ENCODE results near the gene CTNNA2.

CTNNA2 gene

DNA sequence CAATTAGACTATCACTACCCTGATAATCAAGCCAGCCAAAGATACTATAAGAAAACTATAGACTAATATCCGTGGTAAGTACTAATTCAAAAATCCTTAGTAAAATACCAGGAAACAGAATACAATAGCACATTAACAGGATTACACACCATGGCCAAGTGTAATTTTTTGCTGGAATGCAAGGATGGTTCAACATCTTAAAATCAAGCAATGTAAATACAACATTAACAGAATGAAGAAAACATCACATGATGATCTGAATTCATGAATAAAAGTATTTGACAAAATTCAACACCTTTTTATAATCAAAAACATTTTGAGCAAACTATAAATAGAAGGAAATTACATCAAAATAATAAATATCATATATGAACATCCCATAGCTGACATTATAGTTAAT is 1142.4 kb downstream of the CTNNA2 start:
- TF ChIP-seq, protein P1, sequence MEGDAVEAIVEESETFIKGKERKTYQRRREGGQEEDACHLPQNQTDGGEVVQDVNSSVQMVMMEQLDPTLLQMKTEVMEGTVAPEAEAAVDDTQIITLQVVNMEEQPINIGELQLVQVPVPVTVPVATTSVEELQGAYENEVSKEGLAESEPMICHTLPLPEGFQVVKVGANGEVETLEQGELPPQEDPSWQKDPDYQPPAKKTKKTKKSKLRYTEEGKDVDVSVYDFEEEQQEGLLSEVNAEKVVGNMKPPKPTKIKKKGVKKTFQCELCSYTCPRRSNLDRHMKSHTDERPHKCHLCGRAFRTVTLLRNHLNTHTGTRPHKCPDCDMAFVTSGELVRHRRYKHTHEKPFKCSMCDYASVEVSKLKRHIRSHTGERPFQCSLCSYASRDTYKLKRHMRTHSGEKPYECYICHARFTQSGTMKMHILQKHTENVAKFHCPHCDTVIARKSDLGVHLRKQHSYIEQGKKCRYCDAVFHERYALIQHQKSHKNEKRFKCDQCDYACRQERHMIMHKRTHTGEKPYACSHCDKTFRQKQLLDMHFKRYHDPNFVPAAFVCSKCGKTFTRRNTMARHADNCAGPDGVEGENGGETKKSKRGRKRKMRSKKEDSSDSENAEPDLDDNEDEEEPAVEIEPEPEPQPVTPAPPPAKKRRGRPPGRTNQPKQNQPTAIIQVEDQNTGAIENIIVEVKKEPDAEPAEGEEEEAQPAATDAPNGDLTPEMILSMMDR (IDR thresholded peaks at IDR 0.05; ENCODE audit: low read depth, low read length): no peak
- Histone ChIP-seq H3K4me1 (no peaks in the 10 kb centered on the region), H3K9me3 (no peaks in the 10 kb centered on the region), H3K4me3 (ENCODE audit: low read depth, low read length) (no peak overlapping the region), H3K27me3 (no peaks in the 10 kb centered on the region), H3K36me3 (no peaks in the 10 kb centered on the region)
- no peak for DNase-seq

DNA sequence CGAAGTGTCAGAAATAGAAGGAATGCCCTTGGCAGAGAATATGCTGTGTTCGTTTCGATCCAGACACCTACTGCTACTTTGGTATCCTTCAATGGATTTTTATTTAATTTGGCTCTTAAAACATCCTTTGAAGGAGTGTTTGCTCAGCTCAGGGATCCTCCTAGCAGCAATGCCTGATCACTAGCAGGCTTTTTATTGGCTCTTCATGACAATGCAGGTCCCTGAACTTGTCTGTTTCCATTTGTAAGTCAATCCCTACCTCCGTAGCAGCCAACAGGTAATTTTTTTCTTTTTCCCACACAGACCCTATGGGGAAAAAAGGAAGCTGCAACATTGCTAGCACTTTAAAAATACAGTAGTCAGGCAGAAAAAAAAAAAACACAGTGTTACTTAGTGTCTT is 1157.9 kb downstream of the CTNNA2 start:
- Histone ChIP-seq H3K4me3 (ENCODE audit: low read depth, low read length) (no peak overlapping the region), H3K36me3 (no peaks in the 10 kb centered on the region), H3K4me1 (no peaks in the 10 kb centered on the region), H3K27me3 (no peaks in the 10 kb centered on the region), H3K9me3 (no peaks in the 10 kb centered on the region)
- TF ChIP-seq, protein P1 (IDR thresholded peaks at IDR 0.05; ENCODE audit: low read depth, low read length): no peak
- no peak for DNase-seq

- Histone ChIP-seq H3K9me3 (no peaks in the 10 kb centered on the region), H3K4me3 (ENCODE audit: low read depth, low read length) (no peak overlapping the region), H3K27me3 (no peaks in the 10 kb centered on the region), H3K36me3 (no peaks in the 10 kb centered on the region), H3K4me1 (no peaks in the 10 kb centered on the region)
- no peak for DNase-seq
- TF ChIP-seq, protein P1 (IDR thresholded peaks at IDR 0.05; ENCODE audit: low read depth, low read length): no peak
These were observed 1174.7 kb downstream of the CTNNA2 start for GRCh38 chr2:80687524-80687923.

DNA sequence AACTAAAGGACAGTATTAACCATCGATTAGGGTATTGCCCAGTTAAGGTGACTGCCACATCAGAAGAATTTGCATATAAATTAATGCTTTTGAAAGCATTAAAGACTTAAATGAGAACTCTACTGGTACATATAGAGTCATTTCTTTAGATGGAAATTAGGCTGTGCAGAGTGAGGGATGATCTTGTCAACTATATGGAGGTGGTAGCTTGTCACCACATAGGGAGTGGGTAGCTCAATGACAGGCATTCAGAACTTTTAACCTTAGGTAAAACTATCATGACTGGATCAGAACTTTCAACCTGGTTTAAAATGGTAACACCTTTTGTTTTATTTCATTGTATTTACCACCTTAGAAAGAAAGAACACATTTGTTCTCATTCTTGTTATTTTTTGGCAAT is 1176.3 kb downstream of the CTNNA2 start:
- H3K36me3 ChIP-seq: no peaks in the 10 kb centered on the region
- H3K27me3 ChIP-seq: no peaks in the 10 kb centered on the region
- no peak for DNase-seq
- no peak overlapping the region for H3K4me3 ChIP-seq (ENCODE audit: low read depth, low read length)
- no peaks in the 10 kb centered on the region for H3K4me1 ChIP-seq
- H3K9me3 ChIP-seq: no peaks in the 10 kb centered on the region
- TF ChIP-seq, protein P1 (IDR thresholded peaks at IDR 0.05; ENCODE audit: low read depth, low read length): no peak

All from BE2C (cell line).